ENCODE results near the gene ZNF474.

GRCh38 chr5:122175852-122176251 is 46.5 kb downstream of the ZNF474 start:
- no peak for TF ChIP-seq GATA2 (IDR thresholded peaks at IDR 0.05; ENCODE audit: low read depth, low read length)
- no peak for TF ChIP-seq GATA3 (IDR thresholded peaks at IDR 0.05; ENCODE audit: low read depth, low read length)

All from SH-SY5Y (cell line).